Activated naive CD8-positive, alpha-beta T cell treated with anti-CD3 and anti-CD28 coated beads for 36 hours (primary cell): ENCODE measurements around the gene DOP1B. TPM values are rescaled to one million over a fixed set of nuclear protein-coding genes. Genes with fewer than 3 reads are reported as not detected.

Experiments
- DNase-seq: peaks from one replicate; pipeline ENCODE4 v3.0.0; 2021
- H3K27ac Mint-ChIP-seq: one replicate; pipeline ENCODE4 v1.8.0; 2022; ENCODE audit warnings: mild to moderate bottlenecking, moderate library complexity, mixed read lengths
- H3K27me3 Mint-ChIP-seq: one replicate; pipeline ENCODE4 v1.8.0; 2022; ENCODE audit warnings: mild to moderate bottlenecking, mixed read lengths
- H3K36me3 Mint-ChIP-seq: one replicate; pipeline ENCODE4 v1.8.0; 2021; ENCODE audit warnings: mild to moderate bottlenecking, mixed read lengths
- H3K4me1 Mint-ChIP-seq: one replicate; pipeline ENCODE4 v1.8.0; 2021; ENCODE audit warnings: mixed read lengths
- H3K4me3 Mint-ChIP-seq: one replicate; pipeline ENCODE4 v1.8.0; 2022; ENCODE audit warnings: mild to moderate bottlenecking, moderate library complexity, mixed read lengths
- H3K9me3 Mint-ChIP-seq: one replicate; pipeline ENCODE4 v1.8.0; 2022; ENCODE audit warnings: mixed read lengths
- total RNA-seq, 2 experiments: library from RNA; stranded (reverse); gene quantifications; one replicate each; pipeline ENCODE4 v1.2.3, GENCODE V29; 2021

Gene DOP1B
- total RNA-seq, 2 experiments from 2014 or later, result 9.9 to 10.9 TPM

GRCh38 chr21:36156339-36156814 is 247 bp upstream of the DOP1B start:
- H3K27ac Mint-ChIP-seq, result no peak overlapping the region
- H3K27me3 Mint-ChIP-seq, result no peaks in the 10 kb centered on the region
- DNase-seq, result peak; percentile 99
- peak overlapping the region; percentile 82 for H3K4me3 Mint-ChIP-seq
- H3K36me3 Mint-ChIP-seq, result peaks cover 4% of the 10 kb centered on the region
- H3K4me1 Mint-ChIP-seq, result peaks cover 17% of the 10 kb centered on the region
- no peaks in the 10 kb centered on the region for H3K9me3 Mint-ChIP-seq

GRCh38 chr21:36159356-36159921 is 2.8 kb downstream of the DOP1B start:
- no peak overlapping the region for H3K27ac Mint-ChIP-seq
- H3K36me3 Mint-ChIP-seq, result peaks cover 4% of the 10 kb centered on the region
- no peak for DNase-seq
- H3K9me3 Mint-ChIP-seq, result no peaks in the 10 kb centered on the region
- H3K4me3 Mint-ChIP-seq, result no peak overlapping the region
- peaks cover 16% of the 10 kb centered on the region for H3K4me1 Mint-ChIP-seq
- H3K27me3 Mint-ChIP-seq, result no peaks in the 10 kb centered on the region

DNA sequence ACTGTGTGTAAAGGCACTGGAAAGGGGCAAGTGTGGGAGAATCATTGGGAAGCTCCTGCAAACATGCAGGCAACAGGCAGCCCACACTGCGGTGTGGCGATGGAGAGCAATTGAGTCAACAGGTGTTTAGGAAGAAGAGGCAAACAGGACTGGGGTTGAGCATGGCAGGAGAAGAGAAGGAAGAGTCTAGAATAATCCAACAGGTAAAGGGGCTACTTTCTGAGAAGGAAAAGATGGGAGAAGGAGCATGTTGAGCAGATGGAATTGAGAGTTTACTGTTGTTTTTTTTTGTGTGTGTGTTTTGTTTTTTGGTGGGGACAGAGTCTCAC is 4.2 kb downstream of the DOP1B start:
- Mint-ChIP-seq H3K27me3 (no peaks in the 10 kb centered on the region), H3K4me1 (peaks cover 11% of the 10 kb centered on the region), H3K27ac (no peak overlapping the region), H3K9me3 (no peaks in the 10 kb centered on the region), H3K36me3 (peaks cover 4% of the 10 kb centered on the region), H3K4me3 (no peak overlapping the region)
- no peak for DNase-seq

DNA sequence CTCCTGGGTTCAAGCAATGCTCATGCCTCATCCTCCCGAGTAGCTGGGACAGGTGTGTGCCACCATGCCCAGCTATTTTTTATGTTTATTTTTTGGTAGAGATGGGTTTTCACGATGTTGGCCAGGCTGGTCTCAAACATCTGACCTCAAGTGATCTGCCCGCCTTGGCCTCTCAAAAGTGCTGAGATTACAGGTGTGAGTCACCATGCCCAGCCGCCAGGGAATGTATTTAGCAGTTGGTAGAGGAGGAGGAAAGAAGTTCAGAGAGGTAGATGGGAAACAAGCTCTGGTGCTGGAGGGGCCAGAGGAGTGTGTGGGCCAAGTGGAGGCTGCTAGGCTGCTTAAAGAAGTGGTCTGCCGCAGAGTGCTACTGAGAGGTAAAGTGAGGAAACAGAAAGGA is 6.0 kb downstream of the DOP1B start:
- no peak overlapping the region for H3K4me3 Mint-ChIP-seq
- no peak for DNase-seq
- H3K27ac Mint-ChIP-seq, result no peak overlapping the region
- H3K36me3 Mint-ChIP-seq, result peaks cover 4% of the 10 kb centered on the region
- H3K4me1 Mint-ChIP-seq, result peaks cover 9% of the 10 kb centered on the region
- H3K27me3 Mint-ChIP-seq, result no peaks in the 10 kb centered on the region
- no peaks in the 10 kb centered on the region for H3K9me3 Mint-ChIP-seq

DNA sequence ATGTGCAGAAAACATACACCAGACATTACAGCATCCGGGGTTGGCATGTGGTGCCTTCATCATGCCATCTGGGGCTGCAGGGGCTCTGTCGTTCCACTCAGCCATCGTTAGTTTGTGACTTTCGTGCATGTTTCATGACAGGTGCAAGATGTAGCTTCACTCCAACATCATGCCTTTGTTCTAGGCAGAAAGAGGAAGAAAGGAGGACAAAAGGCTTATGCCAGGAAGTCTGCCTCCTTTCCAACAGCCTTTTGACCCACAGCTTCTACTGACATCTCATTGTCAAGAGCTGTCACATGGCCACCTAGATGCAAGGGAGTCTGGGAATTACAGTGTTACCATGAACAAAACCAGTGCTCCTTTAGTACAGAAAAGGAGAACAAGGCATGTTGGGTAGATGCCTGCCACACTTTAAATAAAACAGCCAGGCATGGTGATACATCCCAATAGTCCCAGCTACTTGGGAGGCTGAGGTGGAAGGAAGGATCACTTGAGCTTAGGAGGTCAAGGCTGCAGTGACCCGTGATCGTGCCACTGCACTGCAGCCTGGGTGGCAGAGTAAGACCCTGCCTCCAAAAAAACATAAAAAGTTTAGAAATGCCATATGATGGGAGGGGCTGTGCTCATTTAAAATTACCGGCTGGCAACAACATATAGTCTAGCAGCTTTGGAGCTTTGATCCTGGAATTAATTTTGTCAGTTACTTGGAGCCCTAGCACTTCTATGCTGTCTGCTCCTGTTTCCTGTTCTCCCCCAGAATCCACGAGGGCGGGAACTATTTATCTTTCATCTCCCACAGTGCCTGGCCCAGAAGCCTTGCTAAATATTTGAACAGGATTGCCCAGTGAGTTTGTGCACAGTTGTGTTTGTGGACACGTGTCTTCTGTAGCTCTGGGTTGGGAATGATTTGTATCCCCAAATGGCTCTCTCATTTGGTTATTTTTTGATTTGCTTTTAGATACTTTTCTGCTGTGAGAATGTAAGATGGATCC is 7.4 kb downstream of the DOP1B start:
- no peaks in the 10 kb centered on the region for H3K27me3 Mint-ChIP-seq
- H3K27ac Mint-ChIP-seq, result no peak overlapping the region
- no peaks in the 10 kb centered on the region for H3K9me3 Mint-ChIP-seq
- DNase-seq, result no peak
- H3K4me3 Mint-ChIP-seq, result no peak overlapping the region
- H3K4me1 Mint-ChIP-seq, result peaks cover 6% of the 10 kb centered on the region
- peaks cover 6% of the 10 kb centered on the region for H3K36me3 Mint-ChIP-seq

DNA sequence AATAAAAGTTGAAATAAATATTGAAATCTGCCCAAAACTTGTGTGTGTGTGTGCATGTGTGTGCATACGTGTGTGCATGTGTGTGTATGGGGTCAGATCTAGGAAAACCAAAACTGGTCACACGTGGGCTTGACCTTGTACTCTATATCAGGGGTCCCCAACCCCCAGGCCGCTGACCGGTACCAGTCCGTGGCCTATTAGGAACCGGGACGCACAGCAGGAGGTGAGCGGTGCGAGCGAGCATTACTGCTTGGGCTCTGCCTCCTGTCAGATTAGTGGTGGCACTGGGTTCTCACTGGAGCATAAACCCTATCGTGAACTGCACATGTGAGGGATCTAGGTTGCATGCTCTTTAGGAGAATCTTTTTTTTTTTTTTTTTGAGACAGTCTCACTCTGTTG is 8.7 kb downstream of the DOP1B start:
- H3K36me3 Mint-ChIP-seq, result peaks cover 13% of the 10 kb centered on the region
- no peaks in the 10 kb centered on the region for H3K9me3 Mint-ChIP-seq
- H3K27me3 Mint-ChIP-seq, result no peaks in the 10 kb centered on the region
- no peak overlapping the region for H3K27ac Mint-ChIP-seq
- H3K4me1 Mint-ChIP-seq, result peaks cover 3% of the 10 kb centered on the region
- no peak overlapping the region for H3K4me3 Mint-ChIP-seq
- no peak for DNase-seq

- H3K27me3 Mint-ChIP-seq, result no peaks in the 10 kb centered on the region
- peaks cover 13% of the 10 kb centered on the region for H3K36me3 Mint-ChIP-seq
- H3K9me3 Mint-ChIP-seq, result no peaks in the 10 kb centered on the region
- H3K4me1 Mint-ChIP-seq, result peaks cover 3% of the 10 kb centered on the region
- no peak overlapping the region for H3K27ac Mint-ChIP-seq
- DNase-seq, result no peak
- no peak overlapping the region for H3K4me3 Mint-ChIP-seq
Measured at GRCh38 chr21:36166705-36167104, 10.1 kb downstream of the DOP1B start.

GRCh38 chr21:36167541-36167940 is 10.9 kb downstream of the DOP1B start:
- H3K36me3 Mint-ChIP-seq, result peaks cover 13% of the 10 kb centered on the region

DNA sequence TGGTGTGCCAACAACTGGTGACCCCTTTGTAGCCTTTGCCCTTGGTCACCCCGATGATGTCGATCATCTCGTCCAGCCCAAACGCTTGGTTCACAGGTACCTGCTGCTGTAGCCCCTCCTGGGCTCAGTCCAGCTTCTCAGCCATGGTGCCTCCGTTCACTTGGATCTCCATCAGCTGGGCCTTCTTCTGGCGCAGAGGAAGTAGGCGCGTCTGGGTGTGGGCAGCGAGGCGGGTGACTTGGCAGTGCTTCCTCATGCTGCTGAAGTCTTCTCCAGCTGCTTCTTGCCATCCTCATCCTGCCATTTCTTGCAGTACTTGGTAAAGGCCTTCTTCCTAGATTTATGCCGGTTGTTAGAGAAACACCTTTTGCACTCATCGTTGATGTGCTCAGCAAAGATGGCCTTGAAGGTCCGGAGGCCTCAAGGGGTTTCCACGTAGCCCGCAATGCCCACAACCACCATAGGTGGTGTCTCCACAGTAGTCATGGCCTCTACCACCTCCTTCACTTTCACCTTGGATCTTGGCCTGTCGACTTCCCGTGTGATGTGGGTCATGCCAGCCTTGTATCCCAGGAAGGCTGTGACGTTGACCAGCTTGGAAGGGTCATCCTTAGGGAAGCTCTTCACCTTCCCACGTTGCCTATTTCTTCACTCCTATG is 13.0 kb downstream of the DOP1B start:
- no peak for DNase-seq
- H3K9me3 Mint-ChIP-seq, result no peaks in the 10 kb centered on the region
- H3K4me3 Mint-ChIP-seq, result no peak overlapping the region
- no peak overlapping the region for H3K27ac Mint-ChIP-seq
- no peaks in the 10 kb centered on the region for H3K27me3 Mint-ChIP-seq
- peaks cover 17% of the 10 kb centered on the region for H3K36me3 Mint-ChIP-seq
- peaks cover 3% of the 10 kb centered on the region for H3K4me1 Mint-ChIP-seq

More at GRCh38 chr21:36167541-36167940, 10.9 kb downstream of the DOP1B start:
- Mint-ChIP-seq H3K9me3 (no peaks in the 10 kb centered on the region), H3K4me3 (no peak overlapping the region), H3K27me3 (no peaks in the 10 kb centered on the region), H3K27ac (no peak overlapping the region), H3K4me1 (peaks cover 3% of the 10 kb centered on the region)
- DNase-seq, result no peak

GRCh38 chr21:36170823-36171222 is 14.2 kb downstream of the DOP1B start:
- H3K4me1 Mint-ChIP-seq, result peaks cover 6% of the 10 kb centered on the region

GRCh38 chr21:36171336-36171735 is 14.7 kb downstream of the DOP1B start:
- Mint-ChIP-seq H3K4me1 (peaks cover 6% of the 10 kb centered on the region), H3K9me3 (no peaks in the 10 kb centered on the region), H3K27me3 (no peaks in the 10 kb centered on the region), H3K4me3 (no peak overlapping the region), H3K36me3 (peaks cover 19% of the 10 kb centered on the region), H3K27ac (no peak overlapping the region)
- no peak for DNase-seq

More at GRCh38 chr21:36170823-36171222, 14.2 kb downstream of the DOP1B start:
- DNase-seq, result no peak
- Mint-ChIP-seq H3K9me3 (no peaks in the 10 kb centered on the region), H3K27ac (no peak overlapping the region), H3K4me3 (no peak overlapping the region), H3K27me3 (no peaks in the 10 kb centered on the region), H3K36me3 (peaks cover 19% of the 10 kb centered on the region)

DNA sequence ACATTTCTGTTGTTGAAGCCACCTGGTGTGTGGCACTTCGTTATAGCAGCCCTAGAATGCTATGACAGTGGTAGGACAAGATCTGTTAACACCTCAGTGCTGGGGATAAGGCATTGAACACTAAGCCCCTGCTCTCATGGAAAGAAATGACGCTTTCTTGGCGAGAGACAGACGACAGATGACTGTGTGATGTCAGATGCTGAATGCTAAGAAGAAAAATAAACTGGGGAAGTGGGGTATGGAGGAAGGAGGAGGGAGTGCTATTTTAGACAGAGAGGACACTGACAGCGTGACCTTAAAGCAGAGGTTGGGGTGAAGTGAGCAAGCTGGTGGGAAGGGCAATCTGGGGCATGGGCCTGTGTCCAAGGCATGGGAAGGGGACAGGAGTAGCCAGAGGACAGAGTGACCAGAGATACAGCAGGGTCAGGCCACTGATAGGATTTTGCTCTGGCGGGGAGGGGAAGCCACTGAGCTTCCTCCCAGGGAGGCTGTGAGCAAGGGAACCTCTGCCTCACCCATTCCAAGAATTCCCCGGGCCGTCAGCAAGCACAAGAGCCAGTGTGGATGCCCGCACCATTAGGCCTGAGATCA is 15.2 kb downstream of the DOP1B start:
- H3K27ac Mint-ChIP-seq, result no peak overlapping the region
- H3K27me3 Mint-ChIP-seq, result no peaks in the 10 kb centered on the region
- H3K9me3 Mint-ChIP-seq, result no peaks in the 10 kb centered on the region
- DNase-seq, result no peak
- H3K4me1 Mint-ChIP-seq, result peaks cover 6% of the 10 kb centered on the region
- H3K4me3 Mint-ChIP-seq, result no peak overlapping the region
- peaks cover 19% of the 10 kb centered on the region for H3K36me3 Mint-ChIP-seq

DNA sequence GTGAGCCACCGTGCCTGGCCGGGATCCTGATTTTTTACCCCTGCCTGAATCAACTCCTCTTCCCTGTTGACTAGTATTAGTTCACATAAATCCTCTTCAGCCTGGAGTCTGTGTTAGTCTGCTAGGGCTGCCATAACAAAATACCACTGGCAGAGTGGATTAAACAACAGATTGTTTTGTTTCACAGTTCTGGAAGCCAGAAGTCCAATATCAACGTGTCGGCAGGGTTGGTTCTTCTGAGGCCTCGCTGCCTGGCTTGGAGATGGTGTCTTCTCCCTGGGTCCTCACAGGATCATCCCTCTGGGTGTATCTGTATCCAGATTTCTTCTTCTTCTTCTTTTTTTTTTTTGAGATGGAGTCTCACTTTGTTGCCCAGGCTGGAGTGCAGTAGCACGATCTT is 18.2 kb downstream of the DOP1B start:
- Mint-ChIP-seq H3K4me3 (no peak overlapping the region), H3K27ac (peak overlapping the region; percentile 51), H3K36me3 (peaks cover 12% of the 10 kb centered on the region), H3K9me3 (no peaks in the 10 kb centered on the region), H3K4me1 (peaks cover 6% of the 10 kb centered on the region), H3K27me3 (no peaks in the 10 kb centered on the region)
- DNase-seq, result no peak

DNA sequence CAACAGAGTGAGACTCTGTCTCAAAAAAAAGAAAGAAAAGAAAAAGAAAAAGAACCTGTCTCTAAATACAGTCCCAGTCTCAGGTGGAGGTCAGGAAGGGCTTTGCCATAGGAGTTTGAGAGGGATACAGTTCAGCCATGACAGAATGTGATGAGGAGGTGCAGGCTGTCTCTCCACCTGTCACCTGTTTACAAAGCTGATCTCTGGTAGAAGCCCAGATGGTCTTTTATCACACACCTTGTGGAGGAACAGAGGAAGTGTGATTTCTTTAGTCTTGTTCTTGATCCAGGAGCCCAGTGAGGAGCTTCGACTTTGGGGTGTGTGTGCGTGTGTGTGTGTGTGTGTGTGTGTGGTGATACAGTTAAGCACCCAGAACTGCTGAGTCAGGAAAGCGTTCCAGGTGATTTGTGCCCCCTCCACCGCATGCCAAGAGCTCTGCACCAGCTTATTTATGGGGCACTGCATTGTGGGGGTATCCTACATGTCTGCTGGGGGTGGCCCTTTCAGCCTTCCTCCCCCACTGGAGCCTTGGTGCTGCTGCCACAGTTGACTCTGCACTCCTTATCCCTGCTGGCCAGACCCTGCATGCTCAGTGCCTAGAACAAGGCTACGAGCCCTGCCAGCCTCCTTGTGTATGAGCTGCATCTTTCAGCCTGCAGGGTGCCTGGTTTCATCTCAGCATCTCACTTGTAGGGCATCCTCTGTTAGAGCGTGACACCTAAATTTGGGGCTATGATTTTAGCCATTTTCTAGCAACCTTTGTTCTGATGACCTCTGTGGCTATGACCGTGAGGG is 19.3 kb downstream of the DOP1B start:
- Mint-ChIP-seq H3K27me3 (no peaks in the 10 kb centered on the region), H3K36me3 (peaks cover 8% of the 10 kb centered on the region), H3K4me3 (no peak overlapping the region), H3K4me1 (peaks cover 6% of the 10 kb centered on the region), H3K27ac (no peak overlapping the region), H3K9me3 (no peaks in the 10 kb centered on the region)
- DNase-seq, result no peak
